HG02884 (cell line): ENCODE measurements around the gene FAM174B.

Experiments
- ATAC-seq: cut with Tn5 transposase; IDR thresholded peaks from one replicate; pipeline ENCODE4 v1.9.1; 2021; ENCODE audit warnings: mild to moderate bottlenecking, moderate library complexity; ENCODE audit not compliant: unreplicated experiment

Gene FAM174B

DNA sequence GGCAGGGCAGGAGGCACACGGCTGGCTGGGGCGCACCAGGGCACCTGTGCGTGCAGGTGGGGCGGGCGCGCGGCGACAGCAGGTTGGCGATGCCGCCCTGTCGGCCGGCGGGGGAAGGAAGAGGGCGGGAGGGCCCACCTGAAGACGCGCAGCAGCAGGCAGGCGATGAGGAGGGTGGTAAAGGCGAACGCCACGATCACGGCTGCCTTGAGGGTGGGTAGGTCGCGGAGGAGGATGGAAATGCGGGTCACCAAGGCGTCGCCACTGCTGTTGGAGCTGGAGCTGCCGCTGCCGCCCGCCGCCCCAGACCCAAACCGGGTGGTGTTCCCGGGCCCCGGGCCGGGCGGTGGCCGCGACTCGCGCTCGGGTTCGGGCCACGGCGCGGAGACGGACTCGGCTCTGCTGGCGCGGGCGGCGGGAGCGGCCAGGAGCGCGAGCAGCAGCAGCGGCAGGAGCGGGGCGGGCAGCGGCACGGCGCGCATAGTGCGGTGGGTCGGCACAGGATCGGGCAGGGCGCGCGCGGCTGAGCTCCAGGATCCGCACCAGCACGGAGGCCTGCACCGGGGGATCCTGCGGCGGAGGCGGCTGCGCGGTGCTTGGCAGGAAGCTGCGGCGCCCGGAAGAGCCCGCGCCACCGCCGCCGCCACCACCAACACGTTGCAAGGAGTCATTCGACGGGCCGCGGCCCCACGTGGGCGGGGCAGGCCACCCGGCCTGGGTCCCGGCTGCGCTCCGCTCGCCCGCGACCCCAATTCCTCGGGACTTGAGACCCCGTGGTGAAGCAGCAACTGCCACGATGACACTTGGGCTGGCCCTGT lies at the start of gene FAM174B:
Gene FAM174B (minus strand): TSS at position 598 of the 818 bp plus-strand sequence.
- ATAC-seq = peak; percentile 45

DNA sequence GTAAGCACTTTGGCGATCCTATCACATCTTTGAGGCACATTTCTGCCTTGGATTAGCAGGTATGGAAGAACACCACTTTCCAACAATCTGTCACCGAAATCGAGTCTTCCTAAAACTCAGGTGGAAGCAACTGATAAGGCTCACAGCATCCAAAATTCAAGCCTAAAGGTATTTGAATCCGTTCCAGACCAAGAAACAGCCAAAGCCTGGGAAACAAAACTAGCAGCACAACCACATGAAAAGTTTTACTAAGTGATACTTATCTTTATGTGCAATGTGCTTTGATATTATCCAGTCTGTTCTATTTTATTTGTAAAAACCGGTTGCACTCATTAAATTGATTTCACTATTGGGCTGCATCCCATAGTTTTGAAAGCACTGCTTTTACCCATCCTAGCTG lies 40.5 kb upstream of the FAM174B start:
- no peak for ATAC-seq

DNA sequence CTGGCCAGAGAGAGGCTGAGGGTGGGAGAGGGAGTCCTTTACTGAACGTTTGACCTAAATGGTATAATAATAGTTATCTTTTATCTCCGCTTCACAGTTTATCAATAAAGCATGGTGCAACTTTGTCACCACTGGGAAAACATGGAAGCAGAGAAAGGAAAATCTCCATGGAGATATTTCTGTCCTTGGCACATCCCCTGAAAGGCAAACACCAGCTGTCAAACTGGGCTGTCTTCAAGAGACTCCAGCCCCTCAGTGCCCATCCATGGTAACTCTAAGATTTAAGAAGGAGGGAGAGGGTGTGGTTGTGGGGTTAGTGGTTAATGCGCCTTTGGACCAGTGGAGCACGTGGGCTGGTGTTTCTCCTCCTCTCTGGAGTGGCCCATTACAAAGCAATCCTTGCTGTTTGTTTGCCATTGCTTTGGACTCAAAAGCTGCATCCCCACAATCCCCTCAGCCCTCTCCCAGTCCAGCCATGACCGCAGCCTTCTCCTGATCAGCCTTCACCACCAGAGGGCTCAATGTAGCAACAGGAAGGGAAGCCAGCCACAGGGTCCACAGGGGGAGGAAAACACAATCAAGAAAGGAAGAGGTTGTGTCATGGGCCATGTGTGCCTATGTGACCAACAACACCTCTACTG lies 38.2 kb upstream of the FAM174B start:
- ATAC-seq = no peak

DNA sequence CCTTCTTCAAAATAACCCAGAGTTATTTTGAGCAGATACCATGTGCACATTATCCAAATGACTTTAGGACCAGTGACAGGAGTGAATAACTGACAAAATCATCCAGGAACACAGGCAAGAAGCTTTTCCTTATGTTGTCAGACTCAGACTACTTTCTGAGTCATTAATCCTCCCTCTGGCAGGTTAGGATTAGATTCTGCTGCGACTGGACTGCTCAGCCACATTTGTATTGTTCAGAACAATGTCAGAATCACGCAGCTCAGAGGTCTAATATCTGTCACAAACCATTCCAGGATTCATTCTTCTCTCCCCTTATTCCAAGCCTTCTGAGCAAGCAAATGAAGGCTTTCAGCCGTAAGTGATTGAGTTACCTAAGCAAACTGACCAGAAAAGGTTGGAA lies 34.8 kb upstream of the FAM174B start:
- no peak for ATAC-seq

DNA sequence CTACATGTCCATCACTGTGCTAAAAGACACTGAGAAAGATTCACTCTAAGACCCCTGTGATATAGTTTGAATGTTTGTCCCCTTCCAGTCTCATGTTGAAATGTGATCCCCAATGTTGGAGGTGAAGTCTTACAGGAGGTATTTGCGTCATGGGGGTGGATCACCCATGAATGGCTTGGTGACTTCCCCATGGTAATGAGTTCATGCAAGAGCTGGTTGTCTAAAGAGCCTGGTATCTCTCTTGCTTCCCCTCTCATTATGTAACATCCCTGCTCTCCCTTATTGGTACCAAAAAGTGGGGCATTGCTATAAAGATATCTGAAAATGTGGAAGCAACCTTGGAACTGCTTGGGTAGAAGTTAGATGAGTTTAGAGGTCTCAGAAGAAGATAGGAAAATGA lies 32.2 kb upstream of the FAM174B start:
- no peak for ATAC-seq

DNA sequence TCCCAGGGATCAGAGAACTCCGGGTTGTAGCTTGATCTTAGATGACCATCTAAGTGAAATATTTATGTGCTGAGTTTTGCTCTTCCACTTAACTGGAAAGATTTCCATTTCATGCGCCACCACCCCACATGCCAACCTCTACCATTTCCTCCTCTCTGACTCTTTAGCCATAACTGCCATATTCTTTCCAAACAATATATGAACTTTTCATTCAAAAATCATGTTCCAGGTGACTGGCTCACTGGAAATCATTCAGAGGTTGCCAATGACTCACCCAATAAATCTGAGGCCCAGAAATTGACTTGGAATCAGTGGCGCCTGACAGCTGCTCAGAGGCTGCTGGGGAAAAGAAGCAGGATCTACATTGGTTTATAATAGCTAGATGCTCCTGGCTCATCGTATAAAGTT lies 31.6 kb upstream of the FAM174B start:
- no peak for ATAC-seq

DNA sequence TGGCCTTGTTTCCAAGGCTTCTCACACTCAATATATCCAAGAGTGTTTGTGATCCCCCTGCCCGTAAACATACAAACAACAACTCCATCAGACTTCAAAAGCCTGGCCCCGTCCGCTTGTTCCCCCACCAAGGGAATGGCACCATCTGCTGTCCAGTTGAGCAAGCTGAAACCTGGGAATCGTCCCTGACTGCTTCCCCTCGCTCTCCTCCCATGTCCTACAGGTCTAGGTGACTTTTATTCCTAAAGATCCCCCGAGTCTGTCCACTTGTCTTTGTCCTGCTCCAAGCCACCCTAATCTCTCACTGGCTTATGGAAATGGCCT lies 27.9 kb upstream of the FAM174B start:
- ATAC-seq = peak; percentile 78

DNA sequence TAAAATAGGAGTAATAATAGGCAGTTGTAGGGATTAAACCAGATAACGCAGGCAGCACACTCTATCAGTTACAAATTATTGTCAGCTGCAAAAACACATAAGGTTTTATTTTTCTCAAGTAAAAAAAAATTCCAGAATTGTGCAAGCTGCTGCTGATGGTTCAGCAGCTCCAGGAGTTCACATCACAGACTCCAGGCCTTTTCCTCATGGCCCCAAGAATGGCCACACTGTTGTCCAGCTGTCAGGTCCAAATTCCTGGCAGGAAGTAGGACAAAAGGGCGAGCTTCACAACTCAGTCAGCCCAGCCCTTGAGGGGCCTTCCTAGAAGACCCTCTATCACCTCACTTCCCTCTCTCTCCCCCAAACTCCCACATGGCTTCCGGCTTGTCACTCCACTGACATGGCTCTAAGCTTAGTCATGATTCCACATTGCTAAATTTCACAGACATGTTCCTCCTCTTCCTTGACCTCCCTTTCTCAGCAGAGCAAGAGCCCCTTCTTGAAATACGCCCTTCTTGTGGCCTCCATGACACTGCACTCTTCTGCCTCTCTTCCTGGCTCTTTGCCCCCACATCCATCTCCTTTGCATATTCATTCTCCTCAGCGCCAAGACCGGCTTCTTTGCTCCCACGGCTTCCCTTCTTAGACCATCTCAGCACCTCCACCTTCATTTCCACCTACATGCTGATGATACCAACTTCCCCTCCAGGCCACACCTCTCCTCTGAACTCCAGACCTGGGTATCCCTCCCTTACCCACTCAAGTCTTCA lies 27.4 kb upstream of the FAM174B start:
- no peak for ATAC-seq

DNA sequence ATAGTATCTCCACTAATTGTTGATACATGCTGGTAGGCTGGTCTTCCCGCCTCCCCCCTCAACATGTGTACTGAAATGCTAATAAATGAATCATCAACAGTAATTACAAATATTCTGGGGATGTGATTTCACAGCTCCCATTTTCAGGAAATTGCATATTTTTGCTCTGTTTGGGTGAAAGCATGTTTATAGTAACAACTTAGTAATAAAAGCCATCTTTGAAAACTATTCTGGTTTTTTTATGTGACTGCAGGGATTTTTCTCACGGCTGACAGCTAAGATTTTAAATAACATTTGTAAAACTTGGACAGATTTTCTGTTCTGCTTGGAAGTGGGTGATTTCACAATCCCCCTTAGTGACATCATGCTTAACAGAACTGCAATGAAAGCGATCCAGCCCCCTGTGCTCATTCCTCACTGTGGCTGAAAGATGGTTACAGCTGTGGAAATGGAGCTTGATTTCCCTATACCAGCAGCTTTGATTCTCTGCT lies 25.6 kb upstream of the FAM174B start:
- ATAC-seq = no peak

DNA sequence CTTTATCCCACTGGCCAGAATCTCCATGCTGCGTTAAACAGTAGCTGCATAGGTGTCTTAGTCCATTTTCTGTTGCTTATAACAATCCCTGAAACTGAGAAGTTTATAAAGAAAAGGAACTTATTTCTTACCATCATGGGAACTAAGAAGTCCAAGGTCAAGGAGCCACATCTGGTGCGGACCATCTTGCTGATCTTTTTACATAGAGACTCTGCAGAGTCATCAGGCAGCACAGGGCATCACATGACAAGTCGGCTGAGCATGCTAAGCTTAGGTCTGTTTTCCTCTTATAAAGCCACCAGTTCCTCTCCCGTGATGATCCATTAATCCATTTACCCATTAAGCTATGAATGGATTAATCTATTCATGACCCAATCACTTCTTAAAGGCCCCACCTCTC lies 22.4 kb upstream of the FAM174B start:
- ATAC-seq = no peak

DNA sequence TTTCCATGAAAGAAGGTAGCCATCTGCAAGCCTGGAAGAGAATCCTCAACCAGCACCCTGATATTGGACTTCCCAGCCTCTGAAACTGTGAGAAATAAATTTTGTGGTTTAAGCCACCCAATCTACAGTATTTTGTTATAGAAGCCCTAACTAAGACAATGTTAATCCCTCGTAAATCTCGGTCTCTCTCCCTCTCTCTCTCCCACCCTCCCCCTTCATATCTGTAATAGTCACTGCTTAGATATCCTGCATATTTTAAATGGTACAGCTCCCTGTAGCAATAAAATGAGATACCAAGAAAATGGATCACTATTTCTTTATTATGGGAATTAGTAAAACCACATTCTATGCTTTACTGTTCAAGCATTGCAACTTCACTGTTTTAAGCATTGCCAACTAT lies 21.0 kb upstream of the FAM174B start:
- ATAC-seq = no peak

DNA sequence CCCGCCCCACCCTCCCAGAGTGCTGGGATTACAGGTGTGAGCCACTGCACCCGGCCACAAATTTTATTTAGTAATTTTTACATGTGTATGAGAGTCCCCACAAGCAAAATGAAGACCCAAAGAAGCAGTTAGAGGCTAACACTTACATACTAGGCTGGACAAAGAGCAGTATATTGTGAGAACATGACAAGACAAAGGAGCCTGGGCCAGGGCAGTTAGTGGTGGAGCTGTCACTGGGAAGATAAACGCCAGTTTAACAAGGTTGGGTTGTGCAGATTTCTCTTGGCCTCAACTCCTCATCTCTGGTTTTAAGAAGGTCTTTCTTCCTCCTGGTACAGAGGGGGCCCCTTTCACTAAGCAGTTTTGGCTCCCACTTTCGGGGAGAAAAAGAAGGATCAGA lies 19.9 kb upstream of the FAM174B start:
- no peak for ATAC-seq

DNA sequence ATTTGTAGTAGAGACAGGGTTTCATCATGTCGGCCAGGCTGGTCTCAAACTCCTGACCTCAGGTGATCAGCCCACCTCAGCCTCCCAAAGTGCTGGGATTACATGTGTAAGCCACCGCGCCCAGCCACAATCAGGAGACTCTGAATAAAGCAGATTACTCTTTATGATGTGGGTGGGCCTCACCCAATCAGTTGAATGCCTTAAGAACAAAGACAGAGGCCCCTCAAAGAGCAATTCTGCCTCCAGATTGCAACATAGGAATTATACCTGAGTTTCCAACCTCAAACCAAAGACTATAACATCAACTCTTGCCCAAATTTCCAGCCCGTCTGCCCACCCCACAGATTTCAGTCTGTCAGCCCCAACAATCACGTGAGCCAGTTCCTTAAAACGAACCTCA lies 18.8 kb upstream of the FAM174B start:
- no peak for ATAC-seq

DNA sequence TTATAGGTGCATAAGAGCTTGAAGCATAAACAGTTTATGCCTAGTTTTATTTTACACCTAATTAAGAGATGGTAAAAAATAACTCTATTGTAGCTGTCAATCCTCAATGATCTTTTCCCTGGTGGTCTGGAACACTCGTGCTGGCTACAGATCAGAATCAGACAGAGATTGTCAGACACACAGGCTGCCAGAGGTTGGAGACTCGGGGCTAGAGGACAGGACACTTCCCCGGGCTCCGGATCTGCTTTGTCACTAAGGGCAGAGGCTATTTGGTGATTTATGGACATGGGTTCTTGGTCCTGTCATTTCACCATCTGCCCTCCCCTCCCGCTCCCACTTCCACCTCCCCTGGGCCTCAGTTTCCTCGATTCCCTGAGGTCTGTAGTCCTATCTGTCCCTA lies 16.5 kb upstream of the FAM174B start:
- no peak for ATAC-seq

DNA sequence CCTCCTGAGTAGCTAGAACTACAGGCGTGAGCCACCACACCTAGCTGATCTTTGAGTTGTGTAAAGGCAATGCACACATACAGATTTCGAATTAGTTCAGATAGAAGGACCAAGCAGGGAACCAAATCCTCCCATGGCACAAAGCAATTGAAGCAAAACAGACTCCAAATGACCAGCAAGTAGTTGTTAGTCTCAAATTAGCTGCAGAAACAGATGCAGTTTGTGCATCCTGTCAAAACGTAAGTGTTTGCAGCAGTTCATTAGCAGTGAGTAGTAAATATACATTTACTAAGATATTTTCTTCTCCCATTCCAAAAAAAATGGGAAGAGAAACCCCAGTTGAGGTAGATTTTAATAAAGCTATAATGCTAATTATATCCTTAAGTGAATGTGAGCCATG lies 15.8 kb upstream of the FAM174B start:
- ATAC-seq = no peak

DNA sequence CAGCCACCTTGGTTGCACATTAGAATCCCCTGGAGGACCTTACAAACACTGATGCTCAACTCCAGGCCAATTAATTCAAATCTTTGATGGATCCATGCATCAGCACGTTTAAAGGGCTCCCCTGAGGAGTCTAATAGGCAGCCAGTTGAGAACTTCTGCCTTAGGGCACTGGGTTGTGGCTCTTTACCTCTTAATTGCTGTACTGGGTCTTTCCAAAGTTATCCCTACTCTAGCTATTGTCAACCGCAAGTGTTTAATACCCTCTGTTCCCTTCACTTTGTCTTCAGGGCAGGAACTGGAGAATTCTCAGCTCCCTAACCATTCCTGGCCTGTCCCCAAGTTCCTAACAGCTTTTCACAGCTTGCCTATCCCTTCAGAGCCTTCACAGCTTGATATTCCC lies 15.0 kb upstream of the FAM174B start:
- ATAC-seq = no peak

DNA sequence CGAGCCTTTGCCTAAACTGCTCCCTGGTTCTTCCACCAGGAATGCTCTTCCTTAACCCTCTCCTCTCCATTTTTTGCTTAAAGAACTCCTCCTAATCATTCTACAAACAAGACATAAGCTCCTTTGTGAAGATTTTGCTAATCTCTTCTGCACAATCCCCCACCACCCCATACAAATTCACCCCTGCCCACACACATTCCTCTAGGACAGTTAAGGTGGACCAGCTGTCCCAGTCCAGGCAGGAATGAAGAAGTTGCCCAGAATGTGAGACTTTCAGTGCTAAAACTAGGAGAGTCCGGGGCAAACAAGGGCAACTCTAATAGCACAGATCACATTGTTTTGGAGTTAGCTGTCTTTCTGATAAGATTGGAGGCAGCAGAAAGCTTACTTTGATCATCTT lies 13.9 kb upstream of the FAM174B start:
- no peak for ATAC-seq

DNA sequence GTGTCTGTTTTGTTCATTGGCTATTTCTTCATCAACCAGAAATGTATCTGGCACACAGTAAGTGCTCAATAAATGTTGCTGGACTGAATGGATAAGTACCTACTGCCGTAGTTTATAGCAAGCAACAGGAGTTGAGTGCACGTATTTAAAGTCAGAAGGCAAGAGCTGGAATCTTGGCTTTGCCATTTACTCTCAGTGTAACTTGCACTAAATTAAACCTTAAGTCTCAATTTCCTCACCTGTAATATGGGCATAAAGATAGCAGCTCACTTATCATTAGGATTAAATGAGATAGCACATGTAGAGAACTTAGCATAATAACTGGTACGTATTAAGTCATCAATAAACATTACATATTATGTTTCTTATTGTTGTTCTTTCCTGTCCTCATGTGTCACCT lies 13.0 kb upstream of the FAM174B start:
- no peak for ATAC-seq

DNA sequence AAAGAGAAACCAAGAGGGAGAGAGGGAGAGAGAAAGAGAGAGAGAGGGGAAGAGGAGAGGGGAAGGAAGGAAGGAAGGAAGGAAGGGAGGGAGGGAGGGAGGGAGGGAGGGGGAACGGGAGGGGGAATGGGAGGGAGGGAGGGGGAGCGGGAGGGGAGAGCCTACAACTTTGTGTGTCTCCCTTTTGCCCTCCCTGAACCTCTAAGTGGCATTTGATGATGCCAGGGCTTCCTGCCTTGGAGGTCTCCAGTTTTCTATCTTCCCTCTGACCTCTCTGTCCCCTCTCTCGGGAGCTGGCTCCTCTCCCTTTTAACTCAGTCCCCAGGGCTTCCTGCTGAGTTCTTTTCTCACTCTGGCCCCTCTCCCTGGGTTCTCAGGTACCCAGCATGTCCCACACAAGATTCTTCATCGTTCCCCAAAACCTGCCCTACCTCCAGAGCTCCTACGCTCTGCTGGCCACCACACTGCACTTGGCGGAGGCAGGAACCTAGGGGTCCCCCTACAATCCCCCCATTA lies 12.5 kb upstream of the FAM174B start:
- ATAC-seq = no peak

DNA sequence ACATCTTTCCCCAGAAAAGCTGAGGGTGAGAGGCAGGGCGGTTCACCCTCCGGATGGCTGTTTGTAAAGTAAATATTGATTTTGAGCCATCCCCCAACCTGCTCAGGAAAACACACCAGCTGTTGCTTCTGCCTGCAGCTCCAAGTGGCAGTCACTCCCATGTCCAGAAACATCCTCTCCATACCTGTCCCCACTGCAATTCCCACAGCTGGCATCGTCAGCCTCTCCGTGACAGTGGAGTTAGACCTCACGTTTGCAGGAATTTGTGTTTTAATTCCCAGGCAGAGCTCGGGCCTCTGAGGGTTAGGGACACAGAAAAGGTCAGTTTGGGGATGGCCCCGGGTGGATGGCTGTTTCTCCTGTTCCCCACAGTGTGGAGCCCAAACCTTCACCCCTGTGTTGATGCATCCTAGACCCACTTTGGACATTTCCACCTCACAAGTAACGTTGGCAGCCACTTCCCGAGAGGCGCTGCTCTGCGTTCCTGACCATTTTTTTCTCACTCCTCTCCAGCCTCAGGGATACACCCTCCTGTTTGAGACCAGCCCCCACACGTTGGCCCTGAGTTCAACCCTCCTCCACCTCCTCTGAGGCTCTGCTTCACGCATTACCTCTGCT lies 11.8 kb upstream of the FAM174B start:
- ATAC-seq = no peak

DNA sequence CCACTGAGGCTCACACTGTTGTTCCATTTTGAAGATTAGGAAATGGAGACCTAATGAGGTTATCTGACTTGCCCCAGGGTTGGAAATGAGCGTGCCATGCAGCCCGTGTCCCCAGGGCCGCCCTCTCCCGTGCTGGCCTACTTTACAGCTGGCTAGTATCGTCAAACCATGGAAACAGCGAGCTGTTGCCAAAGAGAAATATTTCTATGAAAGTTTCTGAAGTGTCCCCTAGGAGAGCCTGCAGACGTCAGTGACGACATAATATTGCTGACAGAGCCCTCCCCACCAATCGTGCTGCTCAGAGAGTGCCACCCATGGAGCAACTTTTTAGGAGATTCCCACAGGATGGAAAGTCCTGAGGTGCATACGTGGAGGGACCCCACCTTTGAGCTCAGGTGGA lies 11.2 kb upstream of the FAM174B start:
- ATAC-seq = no peak
